A673 (cell line): ENCODE measurements around the gene MEF2C. TPM values are rescaled to one million over a fixed set of nuclear protein-coding genes. Genes with fewer than 3 reads are reported as not detected.

Experiments
- BruUV-seq: library from RNA; stranded (reverse); fragments of 400-500 nt; replicated peaks from 2 replicates; lab custom pipeline; 2021; lab: Mats Ljungman, UMichigan
- CTCF ChIA-PET: fragments of 300-600 bp; sonication (Branson Sonifier 250); formaldehyde crosslinking; loops from one replicate; lab custom pipeline; 2022; ENCODE audit warnings: antibody characterized with exemption; lab: Charles Lee
- POLR2A ChIA-PET: fragments of 300-600 bp; sonication (Branson Sonifier 250); formaldehyde crosslinking; loops from one replicate; lab custom pipeline; 2022; ENCODE audit warnings: antibody characterized with exemption; ENCODE audit not compliant: low non-redundant PET; lab: Charles Lee
- DNase-seq: peaks from one replicate; pipeline ENCODE4 v3.0.0-alpha.2; 2015; ENCODE audit warnings: low spot score
- H3K27ac ChIP-seq: fragments of 200-600 bp; sonication (generic); 2 replicates; pipeline ENCODE4 v1.5.1; 2016; ENCODE audit warnings: mixed run types, low read depth, mild to moderate bottlenecking, mixed read lengths, antibody characterized with exemption, low read length; ENCODE audit not compliant: poor library complexity, severe bottlenecking
- H3K27me3 ChIP-seq: fragments of 200-600 bp; sonication (generic); replicated peaks from 2 replicates; pipeline ENCODE4 v1.6.1; 2017; ENCODE audit warnings: mixed run types, low read depth, mild to moderate bottlenecking, mixed read lengths, antibody characterized with exemption, low read length; ENCODE audit not compliant: insufficient read depth, poor library complexity
- H3K36me3 ChIP-seq: fragments of 200-600 bp; sonication (generic); 2 replicates; pipeline ENCODE4 v1.6.1; 2016; ENCODE audit warnings: mixed run types, mild to moderate bottlenecking, mixed read lengths, antibody characterized with exemption, low read length; ENCODE audit not compliant: insufficient read depth, poor library complexity, severe bottlenecking
- H3K4me1 ChIP-seq: fragments of 200-600 bp; sonication (generic); 2 replicates; pipeline ENCODE4 v1.6.1; 2017; ENCODE audit warnings: mixed run types, mild to moderate bottlenecking, mixed read lengths, antibody characterized with exemption, low read length; ENCODE audit not compliant: insufficient read depth, poor library complexity, severe bottlenecking
- H3K4me3 ChIP-seq: fragments of 200-600 bp; sonication (generic); 2 replicates; pipeline ENCODE4 v1.5.1; 2016; ENCODE audit warnings: low read depth, mixed run types, mild to moderate bottlenecking, mixed read lengths, low read length; ENCODE audit not compliant: poor library complexity, severe bottlenecking
- H3K9me3 ChIP-seq: fragments of 200-600 bp; sonication (generic); 2 replicates; pipeline ENCODE4 v1.6.1; 2016; ENCODE audit warnings: mixed run types, low read depth, mild to moderate bottlenecking, mixed read lengths, antibody characterized with exemption, low read length; ENCODE audit not compliant: poor library complexity, severe bottlenecking
- CTCF ChIP-seq: fragments of 300-800, 200-600 bp; sonication (generic); conservative IDR thresholded peaks from 2 replicates; pipeline ENCODE4 v1.5.1; 2017; ENCODE audit warnings: low read depth, mild to moderate bottlenecking, antibody characterized with exemption, low read length, moderate library complexity, mixed read lengths
- EZH2 ChIP-seq: fragments of 200-600 bp; sonication (generic); IDR thresholded peaks from 2 replicates; pipeline ENCODE4 v1.6.1; 2017; ENCODE audit warnings: borderline replicate concordance, low read depth, mild to moderate bottlenecking, mixed read lengths, antibody characterized with exemption, low read length; ENCODE audit not compliant: poor library complexity, severe bottlenecking
- intact Hi-C: fragments of 100-400 bp; cut with micrococcal nuclease; formaldehyde crosslinking; loops from one replicate; pipeline ENCODE4 v1.10.0; 2022; ENCODE audit not compliant: unreplicated experiment
- total RNA-seq: library from RNA; stranded (reverse); gene quantifications from 2 replicates; pipeline ENCODE4 v1.2.3, GENCODE V29; 2021

MEF2C gene
- total RNA-seq, 1 experiment from 2014 or later = 2.0 TPM

- Histone ChIP-seq H3K4me3 (no peak overlapping the region), H3K36me3 (no peaks in the 10 kb centered on the region), H3K4me1 (peaks cover 6% of the 10 kb centered on the region), H3K27me3 (peaks cover 84% of the 10 kb centered on the region), H3K27ac (no peak overlapping the region), H3K9me3 (no peaks in the 10 kb centered on the region)
- no TSS peak for BruUV-seq
- ChIA-PET CTCF (interaction anchor here (0.6 kb wide), 1 partner anchor 38 kb away, joined by 4 read pairs; no protein-coding TSS in a partner anchor), POLR2A (no interaction called here)
- TF ChIP-seq EZH2 = no peak
- TF ChIP-seq CTCF = no peak
- no peak for DNase-seq
- intact Hi-C loops = no loop called here
Observed at GRCh38 chr5:88685591-88686541, 197.1 kb downstream of the MEF2C start.

- Histone ChIP-seq H3K9me3 (no peaks in the 10 kb centered on the region), H3K27ac (no peak overlapping the region), H3K27me3 (peaks cover 67% of the 10 kb centered on the region), H3K4me1 (peaks cover 6% of the 10 kb centered on the region), H3K4me3 (peak overlapping the region; percentile 47), H3K36me3 (no peaks in the 10 kb centered on the region)
- TF ChIP-seq EZH2 (peak; percentile 23), CTCF (peak; percentile 42)
- intact Hi-C loops = loop anchor here (5.0 kb wide), 2 partner anchors 731 to 786 kb away; no protein-coding TSS in a partner anchor
- DNase-seq = peak; percentile 76
- CTCF ChIA-PET = interaction anchor here (0.7 kb wide), 1 partner anchor 11 kb away, joined by 4 read pairs; no protein-coding TSS in a partner anchor
- POLR2A ChIA-PET = no interaction called here
- BruUV-seq = no TSS peak
Observed at GRCh38 chr5:88683506-88684135, 199.4 kb downstream of the MEF2C start.

GRCh38 chr5:88682881-88683361, 200.1 kb downstream of the MEF2C start:
- ChIA-PET CTCF (interaction anchor here (0.7 kb wide), 2 partner anchors 9 to 11 kb away, joined by 3 to 4 read pairs; no protein-coding TSS in a partner anchor), POLR2A (no interaction called here)
- Histone ChIP-seq H3K27me3 (peaks cover 61% of the 10 kb centered on the region), H3K36me3 (no peaks in the 10 kb centered on the region), H3K27ac (no peak overlapping the region), H3K4me3 (no peak overlapping the region), H3K4me1 (peaks cover 6% of the 10 kb centered on the region), H3K9me3 (no peaks in the 10 kb centered on the region)
- no peak for DNase-seq
- intact Hi-C loops = loop anchor here (5.0 kb wide), 2 partner anchors 731 to 786 kb away; no protein-coding TSS in a partner anchor
- BruUV-seq = no TSS peak
- no peak for TF ChIP-seq CTCF
- TF ChIP-seq EZH2 = no peak
